Measurements from ENCODE around the gene BARHL2. TPM values are rescaled to one million over a fixed set of nuclear protein-coding genes. Genes with fewer than 3 reads are reported as not detected.

Gene BARHL2
- polyA plus RNA-seq, 1 donor (not counting 4 experiments of a cell fraction or from before 2014, with no cell fraction given) = not detected

- FAIRE-seq = no peak
- Histone ChIP-seq H3K4me1 (ENCODE audit: control insufficient read depth, extremely low read depth, insufficient read depth, low read length) (no peaks in the 10 kb centered on the region), H3K4me2 (ENCODE audit: control insufficient read depth, extremely low read depth, insufficient read depth, low read depth, low read length) (no peak overlapping the region), H3K27ac (ENCODE audit: control insufficient read depth, insufficient read depth, low read length) (no peak overlapping the region), H3K9me1 (ENCODE audit: control insufficient read depth, extremely low read depth, insufficient read depth, low read length) (no peaks in the 10 kb centered on the region), H3K9me3 (ENCODE audit: control insufficient read depth, low read depth, low read length) (peaks cover 4% of the 10 kb centered on the region), H3K27me3 (ENCODE audit: control insufficient read depth, extremely low read depth, insufficient read depth, low read length) (peaks cover 52% of the 10 kb centered on the region), H3K4me3 (ENCODE audit: control insufficient read depth in 2 of 3, extremely low read depth in 1 of 3, insufficient read depth in 2 of 3, low read depth in 1 of 3, low read length in 3 of 3) (no peak overlapping the region), H3K79me2 (ENCODE audit: control insufficient read depth, insufficient read depth, low read length) (no peaks in the 10 kb centered on the region), H2AFZ (ENCODE audit: control insufficient read depth, low read length) (no peak overlapping the region), H4K20me1 (ENCODE audit: control insufficient read depth, extremely low read depth, insufficient read depth, low read length) (peaks cover 3% of the 10 kb centered on the region), H3K36me3 (ENCODE audit: control insufficient read depth in 2 of 2, extremely low read depth in 1 of 2, insufficient read depth in 2 of 2, low read length in 2 of 2) (no peaks in the 10 kb centered on the region), H3K9ac (ENCODE audit: control insufficient read depth, extremely low read depth, insufficient read depth, low read length) (no peak overlapping the region)
- dilution Hi-C loops (cut with MboI; ENCODE audit: extremely low pct_ligation_motif_present, low sequenced_read_pairs) = no loop called here
- DNase-seq (ENCODE audit: low read depth, low spot score) = no peak
- TF ChIP-seq EZH2 (IDR thresholded peaks at IDR 0.05; ENCODE audit: low read length) = no peak
- no peak for TF ChIP-seq CTCF (optimal IDR thresholded peaks at IDR 0.05 in 1 of 3, IDR thresholded peaks at IDR 0.05 in 1 of 3, conservative IDR thresholded peaks at IDR 0.05 in 1 of 3; ENCODE audit: extremely low read depth in 1 of 3, insufficient read depth in 2 of 3, low read length in 3 of 3)
These were observed 15.0 kb upstream of the BARHL2 start for GRCh38 chr1:90732136-90732535.

GRCh38 chr1:90731382-90732050 is 14.4 kb upstream of the BARHL2 start:
- H3K9ac ChIP-seq (ENCODE audit: control insufficient read depth, extremely low read depth, insufficient read depth, low read length) = no peak overlapping the region
- no peak for FAIRE-seq
- peaks cover under 1% of the 10 kb centered on the region for H3K4me1 ChIP-seq (ENCODE audit: control insufficient read depth, extremely low read depth, insufficient read depth, low read length)
- peaks cover 58% of the 10 kb centered on the region for H3K27me3 ChIP-seq (ENCODE audit: control insufficient read depth, extremely low read depth, insufficient read depth, low read length)
- H3K4me3 ChIP-seq (ENCODE audit: control insufficient read depth in 2 of 3, extremely low read depth in 1 of 3, insufficient read depth in 2 of 3, low read depth in 1 of 3, low read length in 3 of 3) = no peak overlapping the region
- H3K36me3 ChIP-seq (ENCODE audit: control insufficient read depth in 2 of 2, extremely low read depth in 1 of 2, insufficient read depth in 2 of 2, low read length in 2 of 2) = no peaks in the 10 kb centered on the region
- DNase-seq (ENCODE audit: low read depth, low spot score) = no peak
- H4K20me1 ChIP-seq (ENCODE audit: control insufficient read depth, extremely low read depth, insufficient read depth, low read length) = peaks cover 3% of the 10 kb centered on the region
- no peak overlapping the region for H2AFZ ChIP-seq (ENCODE audit: control insufficient read depth, low read length)
- no peaks in the 10 kb centered on the region for H3K9me1 ChIP-seq (ENCODE audit: control insufficient read depth, extremely low read depth, insufficient read depth, low read length)
- dilution Hi-C loops (cut with MboI; ENCODE audit: extremely low pct_ligation_motif_present, low sequenced_read_pairs) = no loop called here
- H3K9me3 ChIP-seq (ENCODE audit: control insufficient read depth, low read depth, low read length) = peaks cover 4% of the 10 kb centered on the region
- H3K4me2 ChIP-seq (ENCODE audit: control insufficient read depth, extremely low read depth, insufficient read depth, low read depth, low read length) = no peak overlapping the region
- no peak for TF ChIP-seq CTCF (optimal IDR thresholded peaks at IDR 0.05 in 1 of 3, IDR thresholded peaks at IDR 0.05 in 1 of 3, conservative IDR thresholded peaks at IDR 0.05 in 1 of 3; ENCODE audit: extremely low read depth in 1 of 3, insufficient read depth in 2 of 3, low read length in 3 of 3)
- no peak for TF ChIP-seq EZH2 (IDR thresholded peaks at IDR 0.05; ENCODE audit: low read length)
- H3K27ac ChIP-seq (ENCODE audit: control insufficient read depth, insufficient read depth, low read length) = no peak overlapping the region
- H3K79me2 ChIP-seq (ENCODE audit: control insufficient read depth, insufficient read depth, low read length) = no peaks in the 10 kb centered on the region

All from keratinocyte (primary cell).